Stimulated activated CD8-positive, alpha-beta memory T cell treated with anti-CD3 and anti-CD28 coated beads, Interleukin-4, amount 100 ng/mL, for 48 hours (primary cell): ENCODE results near the gene PNPLA7.
"Not testable (repeated sequence)": the region's sequence is repeated elsewhere in the genome, so short reads cannot be mapped to it uniquely, and the experiment has no call there.

Source experiments
- DNase-seq: peaks from one replicate; pipeline ENCODE4 v3.0.0-alpha.2; 2020

PNPLA7 gene

GRCh38 chr9:137550231-137550621, at the start of gene PNPLA7:
PNPLA7 (minus strand) TSS chr9:137550402; CDS start chr9:137550197, 205 bp downstream.
- DNase-seq = peak; percentile 59

GRCh38 chr9:137598943-137599342, 48.7 kb upstream of the PNPLA7 start:
- DNase-seq = no peak

- not testable (repeated sequence) for DNase-seq
These were observed 46.4 kb upstream of the PNPLA7 start for GRCh38 chr9:137596577-137596976.

GRCh38 chr9:137593176-137593575, 43.0 kb upstream of the PNPLA7 start:
- DNase-seq = no peak

GRCh38 chr9:137592767-137593166, 42.6 kb upstream of the PNPLA7 start:
- DNase-seq = no peak

GRCh38 chr9:137590469-137591383, 40.5 kb upstream of the PNPLA7 start, which contains the start of gene ZMYND19:
ZMYND19 (minus strand) TSS chr9:137590512; CDS start chr9:137590263, 249 bp downstream.
- peak; percentile 93 for DNase-seq

GRCh38 chr9:137590123-137590468, 39.9 kb upstream of the PNPLA7 start:
- DNase-seq = no peak

GRCh38 chr9:137589441-137590122, 39.4 kb upstream of the PNPLA7 start:
- DNase-seq = peak; percentile 31

GRCh38 chr9:137588891-137589290, 38.7 kb upstream of the PNPLA7 start:
- no peak for DNase-seq

- no peak for DNase-seq
These were observed 38.1 kb upstream of the PNPLA7 start for GRCh38 chr9:137588311-137588710.

GRCh38 chr9:137586854-137587253, 36.7 kb upstream of the PNPLA7 start:
- DNase-seq = no peak

GRCh38 chr9:137583957-137584356, 33.8 kb upstream of the PNPLA7 start:
- DNase-seq = no peak

- DNase-seq = no peak
These were observed 33.1 kb upstream of the PNPLA7 start for GRCh38 chr9:137583347-137583746.

- DNase-seq = no peak
These were observed 32.2 kb upstream of the PNPLA7 start for GRCh38 chr9:137582286-137582860.

GRCh38 chr9:137581361-137582285, 31.4 kb upstream of the PNPLA7 start:
- no peak for DNase-seq

GRCh38 chr9:137580954-137581322, 30.7 kb upstream of the PNPLA7 start:
- no peak for DNase-seq

- DNase-seq = no peak
These were observed 30.2 kb upstream of the PNPLA7 start for GRCh38 chr9:137580209-137580953.

GRCh38 chr9:137579259-137579604, 29.0 kb upstream of the PNPLA7 start:
- no peak for DNase-seq

- DNase-seq = peak; percentile 99
These were observed 28.5 kb upstream of the PNPLA7 start, which contains the start of gene DPH7 for GRCh38 chr9:137578518-137579258. DPH7 (minus strand) TSS chr9:137578925; CDS start chr9:137578777, 148 bp downstream.

GRCh38 chr9:137575716-137576411, 25.7 kb upstream of the PNPLA7 start:
- DNase-seq = no peak

GRCh38 chr9:137575364-137575715, 25.1 kb upstream of the PNPLA7 start:
- no peak for DNase-seq
